ENCODE results near the gene CXCL14.

GRCh38 chr5:135546912-135547311, 31.9 kb downstream of the CXCL14 start:
- no peak for TF ChIP-seq CTCF (IDR thresholded peaks at IDR 0.05)
- TF ChIP-seq EZH2 (IDR thresholded peaks at IDR 0.05; ENCODE audit: borderline replicate concordance, insufficient read depth, low read depth, low read length, poor library complexity, severe bottlenecking): no peak

Data from B cell (primary cell).